Hair follicle dermal papilla cell (primary cell): ENCODE measurements around the gene CCDC157. TPM values are rescaled to one million over a fixed set of nuclear protein-coding genes. Genes with fewer than 3 reads are reported as not detected.

ENCODE experiments used
- small RNA-seq: library from RNA; depleted of rRNA; stranded (forward); fragments of <200 nt; gene quantifications from one replicate; pipeline ENCODE3, GENCODE V24; 2012
- total RNA-seq: library from RNA; depleted of rRNA; stranded (reverse); fragments of >200 nt; gene quantifications from 2 replicates; pipeline ENCODE4 v1.2.3, GENCODE V29; 2012

Gene CCDC157
- 2.3 and 4.1 TPM in 2 replicates for total RNA-seq

GRCh38 chr22:30356449-30357235, at the start of gene CCDC157, which contains the start of gene SF3A1:
TSS of gene CCDC157 (plus strand) at chr22:30357007. CDS start at chr22:30366001, 8,994 bp downstream.
TSS of gene SF3A1 (minus strand) at chr22:30356894. CDS start at chr22:30356792, 102 bp downstream.

GRCh38 chr22:30326706-30327362, 30.0 kb upstream of the CCDC157 start, which contains the start of gene TBC1D10A:
TSS of gene TBC1D10A (minus strand) at chr22:30326941. CDS start at chr22:30326881, 60 bp downstream.

GRCh38 chr22:30386960-30387827, 30.4 kb downstream of the CCDC157 start, which contains the start of gene RNF215:
TSS of gene RNF215 (minus strand) at chr22:30387411. CDS start at chr22:30387313, 98 bp downstream.

GRCh38 chr22:30396871-30397655, 40.3 kb downstream of the CCDC157 start, which contains the start of gene SEC14L2:
TSS of gene SEC14L2 (plus strand) at chr22:30397018. CDS start at chr22:30397117, 99 bp downstream.

GRCh38 chr22:30425616-30426387, 69.0 kb downstream of the CCDC157 start, which contains the start of gene MTFP1:
TSS of gene MTFP1 (plus strand) at chr22:30425768. CDS start at chr22:30425880, 112 bp downstream.

Small RNA genes within 50 kb of the gene (small RNA-seq; reads per million reads assigned to genes)
- gene AC004832.3 (not detected), gene RNU6-564P (not detected)

Other genes starting within 250 kb of the CCDC157 start
- gene LIF, start 110.2 kb upstream of the CCDC157 start, total RNA-seq = 2.6 and 3.0 TPM in 2 replicates
- gene OSM, start 90.2 kb upstream of the CCDC157 start, total RNA-seq = not detected in 2 replicates
- 6.5 and 11.2 TPM in 2 replicates for gene CASTOR1, start 67.5 kb upstream of the CCDC157 start, total RNA-seq
- 31.5 and 36.8 TPM in 2 replicates for gene TBC1D10A, start 30.1 kb upstream of the CCDC157 start, total RNA-seq
- 41.7 and 63.0 TPM in 2 replicates for gene SF3A1, start 113 bp upstream of the CCDC157 start, total RNA-seq
- 18.0 and 22.7 TPM in 2 replicates for gene RNF215, start 30.4 kb downstream of the CCDC157 start, total RNA-seq
- gene SEC14L2, start 40.0 kb downstream of the CCDC157 start, total RNA-seq = 15.1 and 16.4 TPM in 2 replicates
- 4.1 and 5.0 TPM in 2 replicates for gene MTFP1, start 68.8 kb downstream of the CCDC157 start, total RNA-seq
- not detected in 2 replicates for gene SEC14L3, start 115.0 kb downstream of the CCDC157 start, total RNA-seq
- 0.12 and 0.16 TPM in 2 replicates for gene SEC14L4, start 148.7 kb downstream of the CCDC157 start, total RNA-seq
- gene SEC14L6, start 189.7 kb downstream of the CCDC157 start, total RNA-seq = not detected in 2 replicates
- not detected in 2 replicates for gene GAL3ST1, start 217.7 kb downstream of the CCDC157 start, total RNA-seq
- gene PES1, start 234.9 kb downstream of the CCDC157 start, total RNA-seq = 63.1 and 65.1 TPM in 2 replicates